GM20000 (cell line): ENCODE data around the gene IKZF5.

ENCODE experiments used
- DNase-seq: peaks from one replicate; pipeline ENCODE4 v3.0.0; 2012; ENCODE audit warnings: low spot score
- CTCF ChIP-seq: IDR thresholded peaks from 2 replicates; pipeline ENCODE4 v1.5.1; 2012; ENCODE audit warnings: mild to moderate bottlenecking, control low read depth; ENCODE audit errors: extremely low read depth, missing control alignments

The IKZF5 gene

GRCh38 chr10:123014772-123015171, 6.2 kb upstream of the IKZF5 start:
- DNase-seq = no peak
- no peak for TF ChIP-seq CTCF

- TF ChIP-seq CTCF = no peak
- no peak for DNase-seq
These were observed 5.1 kb upstream of the IKZF5 start for GRCh38 chr10:123013456-123014419.

- no peak for DNase-seq
- no peak for TF ChIP-seq CTCF
These were observed 3.4 kb upstream of the IKZF5 start for GRCh38 chr10:123011987-123012386.

GRCh38 chr10:123009105-123009820, 668 bp upstream of the IKZF5 start:
- TF ChIP-seq CTCF = no peak

GRCh38 chr10:123007558-123008354, 839 bp downstream of the IKZF5 start:
- DNase-seq = peak; percentile 71

More at GRCh38 chr10:123009105-123009820, 668 bp upstream of the IKZF5 start:
- DNase-seq = peak; percentile 55

GRCh38 chr10:123004298-123004697, 4.3 kb downstream of the IKZF5 start:
- no peak for DNase-seq
- no peak for TF ChIP-seq CTCF

More at GRCh38 chr10:123007558-123008354, 839 bp downstream of the IKZF5 start:
- no peak for TF ChIP-seq CTCF
